AG09319 (cell line): Measurements from ENCODE around the gene LRRC56.

Experiments used
- DNase-seq: peaks from one replicate; pipeline ENCODE4 v3.0.0-alpha.2; 2010; ENCODE audit warnings: low read depth; ENCODE audit errors: extremely low read depth
- CTCF ChIP-seq: IDR thresholded peaks from 2 replicates; pipeline ENCODE4 v1.5.1; 2011; ENCODE audit warnings: low read depth, mild to moderate bottlenecking, inconsistent platforms, low read length, moderate library complexity

The LRRC56 gene

GRCh38 chr11:587546-587945 is 50.2 kb downstream of the LRRC56 start:
- DNase-seq: no peak
- TF ChIP-seq CTCF: no peak

DNA sequence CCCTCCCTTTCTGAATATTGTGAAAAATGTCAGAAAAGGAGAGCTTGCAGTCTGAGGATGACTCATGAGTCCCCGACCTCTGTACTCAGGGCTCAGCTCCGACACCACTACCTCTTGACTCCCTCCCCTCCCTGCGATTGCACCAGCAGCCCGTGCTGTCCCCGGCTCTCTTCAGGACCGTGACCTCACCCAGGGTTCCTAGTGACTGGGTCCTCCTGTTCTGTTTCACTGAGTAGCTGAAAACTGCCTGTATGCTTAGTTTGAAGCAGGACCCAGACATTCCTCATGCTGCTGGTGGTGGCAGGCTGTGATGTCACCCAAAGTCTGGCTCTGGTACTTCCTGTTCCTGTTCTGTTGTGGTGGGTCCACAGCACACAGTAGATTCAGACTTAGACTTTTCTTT is 50.7 kb downstream of the LRRC56 start:
- TF ChIP-seq CTCF: no peak
- no peak for DNase-seq

DNA sequence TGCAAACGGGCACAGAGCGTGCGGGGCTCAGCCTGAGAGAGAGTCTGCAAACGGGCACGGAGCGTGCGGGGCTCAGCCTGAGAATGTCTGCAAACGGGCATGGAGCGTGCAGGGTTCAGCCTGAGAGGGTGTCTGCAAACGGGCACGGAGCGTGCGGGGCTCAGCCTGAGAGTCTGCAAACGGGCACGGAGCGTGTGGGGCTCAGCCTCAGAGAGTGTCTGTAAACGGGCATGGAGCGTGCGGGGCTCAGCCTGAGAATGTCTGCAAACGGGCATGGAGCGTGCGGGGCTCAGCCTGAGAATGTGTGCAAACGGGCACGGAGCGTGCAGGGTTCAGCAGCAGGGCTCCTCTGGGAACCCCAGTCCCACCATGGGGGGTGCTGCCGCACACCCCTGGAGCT is 52.5 kb downstream of the LRRC56 start:
- DNase-seq: no peak
- TF ChIP-seq CTCF: no peak

DNA sequence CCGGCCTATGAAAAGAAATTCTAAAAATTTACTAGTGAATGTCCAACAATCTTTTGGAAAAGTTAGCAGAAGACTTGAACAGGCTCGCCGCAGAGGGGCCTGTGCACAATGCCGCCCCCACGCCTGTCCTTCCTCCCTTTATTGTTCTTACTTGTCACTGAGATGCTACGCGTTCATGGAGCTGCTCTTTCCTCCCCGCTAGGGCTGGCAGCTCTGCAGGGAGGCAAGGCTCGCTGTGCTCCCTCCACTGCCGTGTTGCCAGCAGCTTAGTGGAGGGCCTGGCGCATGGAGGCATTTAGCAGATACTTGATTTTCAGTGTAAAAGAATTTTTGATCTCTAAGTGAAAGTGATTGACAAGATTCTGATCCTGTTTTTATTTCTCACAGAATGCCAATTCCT is 53.7 kb downstream of the LRRC56 start:
- no peak for TF ChIP-seq CTCF
- DNase-seq: no peak

DNA sequence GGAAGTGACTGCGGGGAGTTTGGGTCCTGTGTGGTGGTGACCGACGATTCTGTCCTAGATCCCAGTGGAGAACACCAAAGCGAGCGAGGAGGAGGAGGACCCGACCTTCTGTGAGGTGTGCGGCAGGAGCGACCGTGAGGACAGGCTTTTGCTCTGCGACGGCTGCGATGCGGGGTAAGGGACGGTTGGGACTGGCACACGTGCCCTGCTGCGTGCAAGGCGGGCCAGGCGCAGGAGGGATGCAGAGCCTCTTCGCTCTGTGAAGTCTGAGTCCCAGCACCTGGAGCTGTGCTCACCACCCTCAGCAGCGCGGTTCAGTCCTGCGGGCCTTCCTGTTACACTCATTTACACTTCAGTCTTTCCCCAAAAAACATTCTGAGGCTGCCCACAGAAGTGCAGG is 55.2 kb downstream of the LRRC56 start:
- no peak for DNase-seq
- TF ChIP-seq CTCF: no peak

DNA sequence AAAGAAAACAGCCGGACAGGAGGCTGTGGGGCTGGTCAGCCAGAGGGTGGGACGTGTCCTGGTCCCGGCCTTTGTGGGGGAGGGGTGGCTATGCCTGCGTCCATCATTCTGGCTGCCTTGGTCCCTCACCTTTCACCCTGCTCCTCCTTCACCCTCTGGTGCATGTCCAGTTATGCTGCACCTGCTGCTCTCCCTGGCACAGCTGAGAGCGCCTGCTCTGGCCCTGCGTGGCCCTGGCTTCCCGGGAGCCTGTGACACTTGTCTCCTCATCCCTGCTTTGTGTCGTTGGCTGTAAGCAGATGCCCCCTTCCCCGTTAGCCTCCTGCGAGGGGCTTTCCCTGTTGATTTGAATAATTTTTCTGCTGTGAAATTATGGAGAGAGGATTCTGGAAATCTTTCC is 55.6 kb downstream of the LRRC56 start:
- no peak for TF ChIP-seq CTCF
- DNase-seq: no peak

- no peak for DNase-seq
- TF ChIP-seq CTCF: no peak
Observed at GRCh38 chr11:593347-593746, 56.0 kb downstream of the LRRC56 start.
